PFSK-1 (cell line): ENCODE data around the gene CNOT1.
A peak's percentile ranks its signal among the peaks of the same experiment; 100 is the strongest.

Source experiments
- FOXP2 ChIP-seq: optimal IDR thresholded peaks from 2 replicates; pipeline ENCODE3; 2011; ENCODE audit warnings: borderline replicate concordance, control low read depth, inconsistent platforms; ENCODE audit not compliant: insufficient read depth; ENCODE audit errors: extremely low read length, extremely low read depth
- POLR2AphosphoS5 ChIP-seq: IDR thresholded peaks from 2 replicates; pipeline ENCODE4 v1.6.1; 2012; ENCODE audit warnings: low read depth, mild to moderate bottlenecking, control low read depth, low read length, moderate library complexity
- SIN3A ChIP-seq: IDR thresholded peaks from 2 replicates; pipeline ENCODE4 v1.6.1; 2012; ENCODE audit warnings: mild to moderate bottlenecking, low read length, moderate library complexity, borderline replicate concordance; ENCODE audit not compliant: insufficient read depth
- TAF1 ChIP-seq: IDR thresholded peaks from 2 replicates; pipeline ENCODE4 v1.6.1; 2012; ENCODE audit warnings: low read length, control low read depth, borderline replicate concordance; ENCODE audit not compliant: insufficient read depth
- TF ChIP-seq, protein P1 (sequence below), 2 experiments: IDR thresholded peaks; 2 replicates each; pipeline versions ENCODE4 v1.6.1 to v1.8.0; 2011 to 2012; ENCODE audit warnings: low read depth in 2 of 2, low read length in 2 of 2, control low read depth in 1 of 2, inconsistent platforms in 1 of 2, mild to moderate bottlenecking in 1 of 2, moderate library complexity in 1 of 2; ENCODE audit not compliant: insufficient read depth in 1 of 2

The CNOT1 gene

GRCh38 chr16:58516768-58517107 lies 112.9 kb downstream of the CNOT1 start:
- TF ChIP-seq TAF1 (no peak), FOXP2 (no peak), SIN3A (no peak), POLR2AphosphoS5 (no peak)
- TF ChIP-seq, protein P1, sequence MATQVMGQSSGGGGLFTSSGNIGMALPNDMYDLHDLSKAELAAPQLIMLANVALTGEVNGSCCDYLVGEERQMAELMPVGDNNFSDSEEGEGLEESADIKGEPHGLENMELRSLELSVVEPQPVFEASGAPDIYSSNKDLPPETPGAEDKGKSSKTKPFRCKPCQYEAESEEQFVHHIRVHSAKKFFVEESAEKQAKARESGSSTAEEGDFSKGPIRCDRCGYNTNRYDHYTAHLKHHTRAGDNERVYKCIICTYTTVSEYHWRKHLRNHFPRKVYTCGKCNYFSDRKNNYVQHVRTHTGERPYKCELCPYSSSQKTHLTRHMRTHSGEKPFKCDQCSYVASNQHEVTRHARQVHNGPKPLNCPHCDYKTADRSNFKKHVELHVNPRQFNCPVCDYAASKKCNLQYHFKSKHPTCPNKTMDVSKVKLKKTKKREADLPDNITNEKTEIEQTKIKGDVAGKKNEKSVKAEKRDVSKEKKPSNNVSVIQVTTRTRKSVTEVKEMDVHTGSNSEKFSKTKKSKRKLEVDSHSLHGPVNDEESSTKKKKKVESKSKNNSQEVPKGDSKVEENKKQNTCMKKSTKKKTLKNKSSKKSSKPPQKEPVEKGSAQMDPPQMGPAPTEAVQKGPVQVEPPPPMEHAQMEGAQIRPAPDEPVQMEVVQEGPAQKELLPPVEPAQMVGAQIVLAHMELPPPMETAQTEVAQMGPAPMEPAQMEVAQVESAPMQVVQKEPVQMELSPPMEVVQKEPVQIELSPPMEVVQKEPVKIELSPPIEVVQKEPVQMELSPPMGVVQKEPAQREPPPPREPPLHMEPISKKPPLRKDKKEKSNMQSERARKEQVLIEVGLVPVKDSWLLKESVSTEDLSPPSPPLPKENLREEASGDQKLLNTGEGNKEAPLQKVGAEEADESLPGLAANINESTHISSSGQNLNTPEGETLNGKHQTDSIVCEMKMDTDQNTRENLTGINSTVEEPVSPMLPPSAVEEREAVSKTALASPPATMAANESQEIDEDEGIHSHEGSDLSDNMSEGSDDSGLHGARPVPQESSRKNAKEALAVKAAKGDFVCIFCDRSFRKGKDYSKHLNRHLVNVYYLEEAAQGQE (IDR thresholded peaks at IDR 0.05; ENCODE audit: insufficient read depth in 1 of 2, low read depth in 2 of 2, low read length in 2 of 2): no peak

DNA sequence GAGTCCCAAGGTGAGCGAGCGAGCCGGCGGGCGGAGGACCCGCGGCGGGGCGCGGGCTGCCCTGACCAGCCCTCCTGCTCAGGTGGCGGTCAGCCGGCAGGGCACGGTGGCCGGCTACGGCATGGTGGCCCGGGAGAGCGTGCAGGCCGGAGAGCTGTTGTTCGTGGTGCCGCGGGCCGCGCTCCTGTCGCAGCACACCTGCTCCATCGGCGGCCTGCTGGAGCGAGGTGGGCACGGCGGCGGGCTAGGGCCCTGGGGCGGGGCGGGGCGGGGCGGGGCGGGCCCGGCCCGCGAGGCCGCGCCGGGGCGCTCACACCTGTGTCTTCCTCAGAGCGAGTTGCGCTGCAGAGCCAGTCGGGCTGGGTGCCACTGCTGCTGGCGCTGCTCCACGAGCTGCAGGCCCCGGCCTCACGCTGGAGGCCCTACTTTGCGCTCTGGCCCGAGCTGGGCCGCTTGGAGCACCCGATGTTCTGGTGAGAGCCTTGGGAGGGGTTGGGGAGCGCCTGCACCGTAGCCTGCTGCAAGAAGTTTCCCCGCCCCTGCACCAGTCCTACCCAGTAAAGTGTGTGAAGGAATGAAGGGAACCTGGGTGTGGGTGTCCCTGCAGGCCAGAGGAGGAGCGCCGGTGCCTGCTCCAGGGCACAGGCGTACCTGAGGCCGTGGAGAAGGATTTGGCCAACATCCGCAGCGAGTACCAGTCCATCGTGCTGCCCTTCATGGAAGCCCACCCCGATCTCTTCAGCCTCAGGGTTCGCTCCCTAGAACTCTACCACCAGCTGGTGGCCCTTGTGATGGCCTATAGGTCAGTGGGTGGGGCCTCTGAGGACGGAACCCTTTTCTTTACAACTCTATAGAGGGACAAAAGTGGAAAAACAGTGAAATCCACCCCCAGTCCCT lies 113.5 kb downstream of the CNOT1 start:
- no peak for TF ChIP-seq FOXP2
- TF ChIP-seq TAF1: no peak
- no peak for TF ChIP-seq SIN3A
- no peak for TF ChIP-seq POLR2AphosphoS5

DNA sequence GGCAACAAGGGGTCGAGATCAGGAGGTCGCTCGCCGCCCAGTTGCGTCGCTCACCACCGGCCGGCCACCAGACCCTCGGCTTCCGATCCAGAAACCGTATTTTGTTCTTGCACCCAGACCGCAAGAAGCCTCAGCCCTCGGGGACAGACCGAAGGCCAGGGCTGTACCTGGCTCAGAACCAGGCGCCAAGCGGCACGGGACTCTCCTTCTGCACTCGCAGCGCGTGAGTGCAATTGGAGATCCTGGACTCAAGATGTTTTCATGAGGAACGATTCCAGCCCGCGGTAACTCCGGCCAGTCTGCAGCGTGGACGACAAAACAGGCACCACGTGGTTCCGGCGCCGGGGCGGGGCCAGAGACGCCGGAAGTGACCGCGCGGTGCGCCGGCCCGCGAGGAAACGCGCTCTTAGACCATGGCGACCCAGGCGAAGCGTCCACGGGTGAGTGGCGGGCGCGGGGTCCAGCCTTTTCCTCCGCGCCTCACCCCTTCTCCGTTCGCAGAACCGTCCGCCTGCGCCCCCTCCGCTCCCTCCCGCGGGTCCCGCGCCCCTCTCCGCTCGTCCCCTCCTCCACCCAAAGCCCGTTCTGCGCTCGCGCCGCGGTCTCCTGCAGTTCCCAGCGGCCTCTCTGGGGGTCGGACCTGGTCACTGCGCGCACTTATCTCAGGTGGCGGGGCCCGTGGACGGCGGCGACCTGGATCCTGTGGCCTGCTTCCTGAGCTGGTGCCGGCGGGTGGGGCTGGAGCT lies 114.3 kb downstream of the CNOT1 start, which contains the start of gene SETD6:
Gene SETD6, plus strand, starts transcription at position 393 of the 746 bp plus-strand sequence. Its CDS starts 21 bp downstream, at position 414.
- TF ChIP-seq SIN3A (peak; percentile 95; the same call in 1 of the 2 replicates), FOXP2 (peak; percentile 31), TAF1 (peak; percentile 65; the same call in 1 of the 2 replicates), POLR2AphosphoS5 (peak; percentile 75)
- TF ChIP-seq, protein P1 (IDR thresholded peaks at IDR 0.05; ENCODE audit: insufficient read depth in 1 of 2, low read depth in 2 of 2, low read length in 2 of 2): peak in 1 of 2 experiments; percentile 11; a peak in 1 of 4 replicates

GRCh38 chr16:58513874-58514273 lies 115.8 kb downstream of the CNOT1 start:
- TF ChIP-seq POLR2AphosphoS5 (no peak), FOXP2 (no peak)

DNA sequence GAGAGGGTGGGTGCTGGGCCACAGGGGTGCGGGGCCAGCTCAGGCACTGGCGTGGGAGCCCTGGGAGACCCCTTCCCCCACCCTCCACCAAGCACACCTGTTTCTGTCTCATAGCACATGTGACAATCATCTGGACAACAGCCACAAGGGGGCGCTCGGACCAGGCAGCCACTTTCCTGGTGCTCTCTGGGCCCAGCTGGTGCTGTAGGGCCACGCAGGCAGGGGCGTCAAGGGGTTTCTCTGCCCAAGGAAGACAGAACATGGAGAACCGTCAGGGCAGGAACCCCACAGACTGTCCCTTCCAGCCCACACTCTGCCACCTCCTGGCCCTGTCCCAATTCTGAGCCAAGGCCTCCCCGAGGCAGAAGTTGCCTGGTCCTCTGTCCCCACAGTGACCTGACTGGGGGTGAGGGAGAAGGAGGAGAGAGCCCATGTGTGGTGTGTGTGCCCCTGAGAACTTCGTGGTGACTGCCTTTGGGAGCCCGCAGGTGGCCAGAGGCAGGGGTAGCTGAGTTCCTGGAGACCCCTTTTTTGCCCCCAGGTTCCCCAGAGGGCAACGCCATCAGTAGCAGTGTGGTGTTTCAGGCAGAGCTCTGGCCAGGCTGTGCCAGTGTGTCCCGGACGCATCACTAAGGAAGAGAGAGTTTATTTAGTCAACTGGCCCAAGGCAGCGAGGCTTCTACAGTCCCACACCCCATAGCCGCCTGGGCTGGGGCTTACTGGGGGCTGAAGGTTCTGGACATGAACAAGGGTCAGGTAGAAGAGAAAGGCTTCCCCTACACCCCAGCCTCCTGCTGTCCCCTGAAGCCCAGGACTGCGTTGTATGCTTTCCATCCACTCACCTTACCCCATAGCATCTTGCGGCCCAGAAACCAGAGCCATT lies 117.5 kb downstream of the CNOT1 start:
- TF ChIP-seq TAF1 (no peak), FOXP2 (peak; percentile 69)

DNA sequence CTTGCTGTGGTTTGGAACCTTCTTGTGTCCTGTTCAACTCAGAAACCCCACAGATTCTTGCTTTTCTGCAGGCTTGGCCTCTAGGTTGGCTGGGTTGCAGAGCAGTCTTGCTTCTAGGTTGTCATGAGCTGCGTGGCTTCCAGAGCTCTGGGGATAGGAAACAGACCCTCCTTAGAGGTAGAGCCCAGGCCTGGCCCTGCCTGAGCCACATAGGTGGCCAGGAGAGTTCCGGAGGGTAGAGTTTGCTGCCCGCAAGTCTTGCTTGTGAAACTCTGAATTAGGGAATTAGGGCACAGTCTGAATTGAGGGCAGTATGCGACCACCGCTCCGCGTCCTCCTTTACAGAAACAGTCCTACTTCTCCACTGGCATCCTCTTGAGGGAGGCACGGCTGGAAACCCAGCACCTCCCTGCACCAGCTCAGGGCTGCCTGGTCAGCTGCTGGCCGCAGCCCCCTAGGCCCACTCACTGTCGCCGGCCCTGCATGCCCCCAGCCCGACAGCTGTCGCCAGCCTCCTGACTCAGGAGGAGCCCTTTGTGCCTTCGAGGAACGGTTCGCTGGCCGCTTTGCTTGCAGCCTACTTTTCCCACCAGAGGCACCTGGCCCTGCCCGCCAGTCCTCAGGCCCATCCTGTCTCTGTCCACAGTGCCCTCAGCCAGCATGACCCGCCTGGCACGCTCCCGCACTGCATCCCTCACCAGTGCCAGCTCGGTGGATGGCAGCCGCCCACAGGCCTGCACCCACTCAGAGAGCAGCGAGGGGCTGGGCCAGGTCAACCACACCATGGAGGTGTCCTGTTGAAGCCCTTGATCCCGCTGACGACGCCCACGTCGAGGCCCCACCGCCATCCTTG lies 118.6 kb downstream of the CNOT1 start:
- TF ChIP-seq FOXP2: no peak
- TF ChIP-seq TAF1: no peak
- TF ChIP-seq POLR2AphosphoS5: no peak
